NCI-H2196 treated with DMSO at 0.1 percent for 48 hours (cell line): ENCODE measurements around the gene TRIM3.

Experiments used
- DNase-seq: peaks from one replicate; lab custom pipeline; 2025; ENCODE audit not compliant: unreplicated experiment; lab: John Stamatoyannopoulos, UW

The TRIM3 gene

DNA sequence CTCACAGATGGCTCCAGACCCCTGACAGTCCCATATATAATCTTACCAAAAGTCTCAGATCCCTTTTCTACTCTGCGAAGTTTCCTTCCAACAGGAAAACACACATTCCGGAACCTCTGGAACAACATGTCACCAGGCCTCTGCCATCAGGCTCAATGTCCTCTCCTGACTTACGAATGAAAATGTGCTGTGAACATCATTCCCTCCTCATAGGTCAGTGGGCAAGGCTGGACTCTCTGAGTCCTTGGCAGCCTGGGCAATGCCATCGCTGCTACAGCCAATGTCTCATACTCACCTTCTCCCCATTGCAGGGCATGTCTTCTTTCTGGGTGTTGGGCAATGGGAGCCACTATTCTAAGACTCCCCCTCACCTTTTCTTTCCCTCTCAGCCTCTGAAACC lies 31.3 kb downstream of the TRIM3 start:
- no peak for DNase-seq

DNA sequence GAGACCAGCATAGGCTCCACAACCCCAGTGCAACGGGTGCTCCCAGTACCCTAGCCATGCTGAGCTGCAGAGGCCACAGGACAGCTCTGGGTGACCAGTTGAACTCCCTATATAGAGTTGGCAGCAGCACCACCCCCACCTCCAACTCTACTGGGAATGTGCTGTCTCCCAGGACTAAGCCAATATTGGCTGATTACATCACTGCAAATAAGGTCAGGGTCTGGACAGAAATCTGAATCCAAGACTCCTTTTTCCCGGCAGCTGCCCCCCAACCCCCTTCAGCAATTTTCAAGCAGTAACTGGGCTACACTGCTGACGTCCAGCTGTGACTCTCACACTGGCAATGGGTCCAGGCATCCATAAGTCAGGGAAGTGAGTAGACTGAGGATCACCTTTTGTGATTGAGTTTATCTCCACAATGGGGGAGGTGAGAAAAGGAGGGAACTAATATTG lies 32.8 kb downstream of the TRIM3 start, which contains the start of gene HPX:
HPX (minus strand) TSS at position 82 of the 453 bp plus-strand sequence; CDS start at position 58, 24 bp downstream.
- DNase-seq = no peak

DNA sequence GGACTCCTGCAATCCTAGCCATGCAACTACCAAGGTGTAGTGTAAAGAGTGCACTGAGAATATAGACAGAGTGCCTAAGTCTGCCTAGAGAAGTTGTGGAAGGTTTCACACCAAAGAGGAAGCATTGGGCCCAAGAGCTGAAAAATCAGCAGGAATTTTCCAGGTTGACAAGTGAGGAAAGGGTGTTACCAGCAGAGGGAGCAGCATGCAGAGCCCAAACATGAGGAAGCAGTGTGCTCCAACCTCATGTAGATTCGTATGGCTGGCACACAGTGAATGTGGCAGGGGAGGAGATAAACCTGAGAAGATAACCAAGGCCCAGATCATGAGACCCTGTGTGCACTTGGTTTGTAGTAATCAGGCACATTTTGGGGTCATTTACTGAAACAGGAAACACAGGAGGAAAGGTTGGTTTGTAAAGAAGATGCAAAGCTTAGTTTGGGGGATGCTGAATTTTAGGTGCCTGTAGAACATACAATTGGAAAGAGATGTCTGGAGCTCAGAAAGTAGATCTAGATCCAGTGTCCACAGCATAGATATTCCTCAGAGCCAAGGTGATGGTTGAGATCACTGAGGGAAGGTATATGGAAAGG lies 34.7 kb downstream of the TRIM3 start:
- peak; percentile 64 for DNase-seq

DNA sequence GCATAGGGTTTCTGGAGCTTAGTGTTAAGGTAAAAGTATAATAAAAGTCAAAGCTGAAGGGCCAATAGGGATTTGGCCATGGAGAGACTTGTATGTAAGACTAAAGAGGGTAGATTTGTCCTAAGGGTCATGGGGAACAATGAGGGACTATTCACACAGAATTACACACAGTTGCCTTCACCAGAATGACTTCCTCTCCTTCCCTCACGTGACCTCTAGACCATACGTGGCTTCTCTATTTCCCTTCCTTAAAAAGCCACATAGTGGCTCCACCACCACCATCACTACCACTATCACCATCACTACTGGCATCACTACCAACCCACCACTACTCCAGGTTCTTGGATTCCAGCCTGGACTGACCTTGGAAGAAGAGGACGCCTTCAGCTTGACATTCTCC lies 35.7 kb downstream of the TRIM3 start:
- DNase-seq = no peak

DNA sequence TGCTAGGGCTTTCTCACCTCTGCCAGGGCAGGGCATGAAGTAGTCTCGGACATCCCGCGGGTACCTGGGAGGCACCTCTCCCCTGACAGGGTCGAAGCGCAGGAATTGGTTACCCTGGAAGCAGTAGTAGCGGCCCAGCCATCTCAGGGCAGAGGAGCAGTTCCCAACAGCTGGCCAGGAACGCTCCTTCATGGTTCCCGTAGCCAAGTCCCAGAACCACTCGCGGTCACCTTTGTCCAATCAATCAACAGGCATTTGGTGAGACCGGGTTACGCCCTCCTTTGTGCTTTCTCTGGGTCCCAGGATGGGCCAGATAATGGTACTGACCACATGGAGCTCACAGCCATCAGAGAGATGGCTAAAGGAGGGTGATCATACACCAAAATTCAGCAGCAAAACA lies 36.3 kb downstream of the TRIM3 start:
- DNase-seq = no peak

DNA sequence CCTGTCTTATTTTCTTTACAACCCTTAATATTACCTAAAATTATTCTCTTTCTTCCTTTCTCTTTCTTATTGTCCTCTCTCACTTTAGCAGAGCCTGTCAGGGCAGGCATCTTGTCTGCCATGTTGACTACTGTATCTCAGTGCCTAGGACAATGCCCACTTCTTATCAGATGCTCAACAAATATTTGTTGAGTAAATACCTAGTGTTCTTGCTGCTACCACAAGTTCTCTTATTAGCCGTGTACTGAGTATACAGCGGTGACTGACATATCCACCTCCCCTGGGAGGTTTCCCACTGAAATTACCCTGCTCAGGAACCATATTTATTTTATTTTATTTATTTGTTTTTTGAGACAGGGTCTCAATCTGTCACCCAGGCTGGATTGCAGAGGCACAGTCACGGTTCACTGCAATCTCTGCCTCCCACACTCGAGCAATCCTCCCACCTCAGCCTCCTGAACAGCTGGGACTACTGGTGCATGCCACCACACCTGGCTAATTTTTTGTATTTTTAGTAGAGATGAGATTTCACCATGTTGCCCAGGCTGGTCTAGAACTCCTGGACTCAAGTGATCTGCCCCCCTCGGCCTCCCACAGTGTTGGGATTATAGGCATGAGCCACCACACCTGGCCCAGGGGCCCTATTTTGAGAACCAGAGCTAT lies 39.6 kb downstream of the TRIM3 start:
- no peak for DNase-seq

DNA sequence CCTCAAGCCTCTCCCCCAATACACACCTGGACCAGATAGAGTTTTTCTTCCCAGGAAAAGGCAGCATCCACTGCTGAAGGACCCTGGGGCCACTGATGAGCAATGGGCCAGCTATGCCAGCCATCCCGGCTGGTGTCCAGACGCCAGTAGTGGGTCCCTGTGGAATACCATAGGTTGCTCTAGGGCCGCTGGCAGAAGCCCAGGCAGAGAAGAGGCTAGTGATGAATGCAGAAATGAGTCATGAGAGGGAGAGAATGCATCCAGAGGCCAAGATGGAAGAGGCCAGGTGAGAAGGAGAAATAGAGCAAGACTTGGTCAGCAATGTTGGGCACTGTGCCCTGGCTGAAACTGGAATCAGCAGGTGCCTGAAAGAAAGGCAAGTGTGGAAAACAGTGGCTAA lies 41.9 kb downstream of the TRIM3 start:
- peak; percentile 56 for DNase-seq

DNA sequence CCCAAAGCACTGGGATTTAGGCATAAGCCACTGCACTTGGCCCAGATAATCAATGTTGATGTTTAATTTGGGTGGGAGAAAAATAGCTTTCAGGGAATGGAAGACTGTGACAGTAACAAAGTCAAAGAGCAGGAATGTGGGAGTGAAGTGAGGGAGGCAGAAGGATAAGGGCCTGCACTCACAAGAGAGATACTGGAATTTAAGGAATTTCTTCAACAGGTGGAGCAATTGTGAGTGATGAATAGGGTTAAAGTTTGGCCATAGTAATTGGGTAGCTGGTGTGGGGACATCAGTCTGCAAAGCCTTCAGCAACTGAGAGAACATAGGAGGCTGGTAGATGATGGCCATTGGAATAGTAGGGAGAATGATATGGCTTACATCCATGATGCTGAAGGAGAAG lies 46.2 kb downstream of the TRIM3 start:
- no peak for DNase-seq

DNA sequence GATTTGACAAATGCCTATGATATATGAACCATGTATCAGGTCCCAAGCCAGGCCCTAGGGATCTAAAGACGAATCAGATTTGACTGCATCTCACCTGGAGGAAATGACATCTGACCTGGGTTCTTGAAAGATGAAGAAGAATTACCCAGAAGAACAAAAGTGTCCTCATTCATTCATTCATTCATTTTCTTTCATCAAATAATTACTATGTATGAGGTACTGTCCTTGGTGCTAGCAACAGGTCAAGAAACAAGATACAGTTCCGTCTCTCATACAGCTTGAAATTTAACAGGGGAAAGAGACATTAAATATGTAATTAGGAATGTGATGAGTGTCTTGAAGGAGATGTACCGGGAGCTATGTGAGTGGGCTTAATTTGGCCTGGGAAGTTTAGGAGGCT lies 53.1 kb downstream of the TRIM3 start:
- no peak for DNase-seq

DNA sequence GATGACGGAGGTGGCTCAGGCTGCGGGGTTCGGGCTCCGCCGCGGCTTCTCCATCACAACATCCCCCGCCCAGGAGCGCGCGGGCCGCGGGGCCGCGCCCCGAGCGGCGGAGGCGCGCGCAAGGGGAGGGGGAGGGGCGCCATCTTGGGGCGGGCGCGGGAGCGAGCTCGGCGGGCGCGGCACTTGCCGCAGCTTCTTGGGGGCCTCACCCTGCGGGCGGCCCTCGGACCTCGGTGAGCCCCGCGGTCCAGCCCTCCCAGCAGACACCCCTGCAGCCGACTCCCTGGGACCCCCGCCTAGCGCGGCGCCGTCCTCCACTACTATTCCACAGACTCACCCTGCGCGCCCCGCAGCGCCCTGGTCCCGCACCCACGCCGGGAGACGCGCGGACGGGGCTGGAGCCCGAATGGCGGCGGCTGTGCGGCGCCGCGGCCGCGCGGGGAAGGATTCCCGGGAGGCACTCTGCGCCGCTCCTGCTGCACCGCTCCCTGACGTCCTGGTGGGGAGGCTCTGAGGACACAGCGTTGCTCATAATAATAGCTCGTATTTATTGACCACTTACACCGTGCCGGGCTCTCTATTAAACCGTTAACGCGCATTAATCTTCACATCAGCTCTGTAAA lies 54.6 kb downstream of the TRIM3 start, which contains the start of gene APBB1:
APBB1 (minus strand) TSS at position 86 of the 623 bp plus-strand sequence. CDS start 7,747 bp downstream, outside the sequence.
- DNase-seq = peak; percentile 28

DNA sequence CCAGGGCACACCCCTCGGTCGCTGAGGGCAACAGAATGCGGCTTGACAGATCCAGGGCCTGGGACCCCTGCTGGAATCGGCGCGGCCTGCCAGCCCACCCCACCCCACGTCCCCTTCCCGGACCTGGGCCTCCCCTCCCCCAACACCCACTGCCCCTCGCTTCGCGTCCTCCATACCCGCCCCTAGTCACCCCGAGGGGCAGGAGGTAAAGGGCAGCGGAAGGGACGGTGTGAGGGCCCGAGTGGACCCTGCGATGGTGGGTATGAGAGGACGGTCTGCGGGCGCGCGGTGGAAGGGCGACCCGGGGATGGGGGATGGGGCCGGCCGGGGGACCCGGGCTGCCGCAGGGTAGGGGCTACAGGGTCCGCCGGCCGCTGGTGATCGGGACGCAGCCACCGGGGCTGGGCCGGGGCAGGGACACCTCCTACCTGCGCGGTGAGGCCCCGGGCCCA lies 55.2 kb downstream of the TRIM3 start:
- no peak for DNase-seq

DNA sequence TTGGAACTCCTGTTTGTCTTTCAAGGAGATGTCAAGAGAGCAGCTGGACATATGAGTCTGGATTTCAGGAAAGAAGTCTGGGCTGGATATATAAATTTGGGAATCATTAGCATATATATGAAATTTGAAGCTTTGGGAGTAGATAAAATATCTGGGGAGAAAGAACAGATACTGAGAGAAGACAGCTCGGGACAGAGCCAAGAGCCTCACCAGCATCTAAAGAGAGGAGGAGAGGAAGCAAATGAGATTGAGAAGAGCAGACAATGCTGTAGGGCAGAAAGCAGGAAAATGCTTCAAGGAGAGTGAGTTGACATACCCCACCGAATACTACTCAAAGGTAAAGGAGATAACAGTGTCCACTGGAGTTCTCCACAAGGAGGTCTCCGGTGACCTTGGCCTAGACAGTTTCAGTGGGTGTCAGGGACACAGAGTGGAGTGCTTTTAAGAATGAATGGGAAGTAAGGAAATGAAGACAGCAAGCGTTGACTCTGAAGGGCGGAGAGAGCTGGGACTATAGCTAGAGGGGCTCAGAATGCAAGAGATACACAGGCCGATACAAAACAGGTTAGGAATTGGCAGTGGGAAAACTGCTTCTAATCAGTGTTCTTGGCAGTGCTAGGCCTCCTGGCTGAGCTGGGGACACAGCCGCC lies 55.7 kb downstream of the TRIM3 start:
- no peak for DNase-seq

DNA sequence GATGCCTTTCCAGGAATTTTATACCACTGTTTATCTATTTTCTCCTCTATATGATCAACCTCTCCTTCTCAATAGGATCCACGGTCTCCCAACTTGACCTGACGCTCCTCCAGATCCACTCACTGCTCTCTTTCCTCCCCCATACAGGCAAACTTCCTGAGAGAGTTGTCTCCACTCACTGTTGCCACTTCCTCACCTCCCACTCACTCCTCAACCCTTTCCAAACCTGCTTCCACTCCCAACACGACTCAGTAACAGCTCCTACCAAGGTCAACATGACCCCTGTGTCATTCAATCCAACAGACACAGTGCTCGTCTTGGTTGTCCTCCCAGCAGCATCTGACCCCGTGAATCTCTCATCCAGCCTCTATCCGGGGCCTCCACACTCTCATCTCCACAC lies 57.9 kb downstream of the TRIM3 start:
- DNase-seq = no peak

DNA sequence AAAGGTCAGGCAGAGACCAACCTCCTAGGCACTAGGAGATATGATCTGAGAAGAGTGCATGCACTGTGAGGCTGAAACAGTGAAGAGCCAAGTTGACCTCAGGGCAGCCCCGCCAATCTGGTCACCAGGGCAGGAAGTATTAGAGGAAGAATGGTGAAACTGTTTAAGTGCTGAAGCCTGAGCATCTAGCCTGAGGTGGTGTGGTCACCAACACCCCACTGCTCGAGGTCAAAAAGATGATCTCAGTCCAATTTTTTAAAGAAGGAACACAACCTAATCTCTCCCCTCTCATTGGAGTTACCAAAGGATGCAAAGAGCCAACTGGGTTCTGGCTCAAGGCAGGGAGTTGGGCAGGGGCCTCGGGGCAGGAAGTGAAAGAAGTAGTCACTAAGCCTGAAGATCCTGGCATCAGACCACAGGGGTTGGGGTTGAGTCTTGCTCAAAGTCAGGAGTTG lies 58.8 kb downstream of the TRIM3 start:
- no peak for DNase-seq

DNA sequence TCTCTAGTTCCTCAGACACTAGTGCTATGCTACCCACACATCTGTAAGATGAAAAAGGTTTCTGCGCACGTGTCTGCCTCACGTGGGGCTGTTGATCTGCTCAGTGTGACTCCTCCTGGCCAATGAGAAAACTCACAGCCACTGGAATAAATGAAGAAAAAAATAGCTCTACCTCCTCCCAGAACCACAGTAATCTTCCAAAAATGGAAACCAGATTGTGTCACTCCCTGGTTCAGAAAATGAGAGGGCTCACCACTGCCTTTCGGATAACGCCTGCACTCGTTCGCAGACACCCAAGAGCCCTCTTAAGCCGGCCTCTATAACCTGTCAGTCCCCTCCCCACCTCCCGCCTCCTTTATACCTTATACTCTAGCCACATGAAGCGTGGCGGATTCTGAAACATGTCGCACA lies 59.9 kb downstream of the TRIM3 start:
- no peak for DNase-seq

DNA sequence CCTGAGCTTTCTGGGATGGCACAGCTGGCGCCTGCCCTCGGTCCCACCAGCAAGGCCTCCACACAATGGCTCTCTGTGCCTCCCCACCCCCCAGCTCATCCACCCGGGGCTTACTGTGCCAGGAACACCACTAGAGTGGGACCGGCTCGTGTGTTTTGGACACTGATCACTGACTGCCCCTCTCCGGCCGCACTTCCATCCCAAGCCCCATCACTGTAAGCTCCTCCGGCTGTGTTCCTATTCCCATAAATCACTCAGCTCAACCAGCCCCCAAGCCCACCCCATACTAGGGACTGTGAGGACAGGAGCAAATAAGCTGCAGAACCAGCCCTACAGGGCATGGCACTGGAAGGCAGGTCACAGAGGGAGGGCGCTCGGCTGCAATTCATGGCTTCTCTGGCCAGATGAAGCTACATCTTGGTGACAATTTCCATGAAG lies 62.1 kb downstream of the TRIM3 start:
- no peak for DNase-seq

DNA sequence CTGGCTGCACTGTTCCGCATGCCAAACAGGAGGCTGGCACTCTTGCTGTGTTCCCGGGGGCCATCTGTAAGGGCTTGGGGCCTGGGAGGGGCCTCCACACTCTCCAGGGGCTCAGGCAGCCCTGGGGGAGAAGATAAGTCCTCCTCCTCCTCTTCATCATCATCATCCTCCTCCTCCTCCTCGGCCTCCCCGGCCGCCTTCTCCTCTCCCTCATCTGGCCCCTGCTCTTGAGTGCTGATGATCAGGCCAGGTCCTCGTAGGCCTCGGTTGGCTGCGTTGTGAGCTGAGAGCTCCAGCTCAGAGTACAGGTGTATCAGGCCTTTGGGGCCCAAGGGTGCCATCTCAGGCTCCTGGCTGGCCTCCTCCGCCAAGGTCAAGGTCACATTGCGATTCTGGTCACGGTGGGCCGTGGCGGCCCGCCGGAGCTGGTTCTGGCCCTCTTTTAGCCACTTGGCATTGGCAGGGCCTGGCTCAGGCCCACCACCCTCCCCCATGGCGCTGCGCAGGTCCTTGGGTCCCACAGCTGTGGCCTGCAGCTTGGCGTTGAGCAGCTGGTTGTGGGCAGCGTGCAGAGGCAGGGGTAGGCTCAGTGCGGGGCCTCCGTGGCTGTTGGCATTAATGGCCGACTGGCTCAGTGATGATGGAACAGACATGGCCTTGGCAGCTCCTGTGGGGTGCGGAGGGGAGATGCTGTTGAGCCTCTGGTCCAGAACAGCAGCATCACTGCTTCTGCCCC lies 62.9 kb downstream of the TRIM3 start:
- DNase-seq = no peak

DNA sequence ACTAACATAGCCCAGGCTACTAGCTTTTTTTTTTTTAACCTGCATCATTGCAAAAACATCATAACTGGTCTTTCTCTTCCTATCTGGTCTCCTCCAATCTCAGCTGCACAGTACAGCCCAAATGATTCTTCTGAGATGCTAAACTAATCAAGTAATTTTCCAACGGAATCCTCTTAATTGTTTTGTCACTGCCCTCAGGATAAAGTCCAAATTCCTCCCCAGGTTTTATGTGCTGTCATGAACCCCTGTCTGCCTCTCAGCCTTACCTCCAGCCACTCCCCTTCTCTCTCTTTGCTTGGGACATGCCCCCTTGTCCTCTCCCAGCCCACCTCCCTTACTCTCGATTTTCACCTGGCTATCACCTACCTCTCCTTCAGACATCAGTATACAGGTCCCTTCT lies 67.4 kb downstream of the TRIM3 start:
- DNase-seq = no peak

DNA sequence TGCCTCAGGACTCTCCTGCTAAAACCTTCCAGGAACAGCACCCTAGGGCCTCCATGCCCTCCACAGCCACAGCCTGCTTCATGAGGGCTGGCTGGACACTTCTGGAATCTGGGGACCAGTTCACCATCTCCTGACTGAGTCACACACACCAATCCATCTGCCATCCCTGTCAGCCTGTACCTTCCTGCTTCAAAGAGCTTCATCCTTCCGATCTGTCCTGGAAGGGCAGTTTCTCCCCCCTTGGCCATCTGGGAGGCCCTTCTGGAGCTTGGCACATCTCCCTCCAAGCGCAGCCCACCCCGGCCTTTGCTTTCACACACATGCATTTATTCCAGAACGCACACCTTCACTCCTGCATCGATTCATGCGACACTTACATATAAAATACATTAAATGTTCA lies 67.9 kb downstream of the TRIM3 start:
- no peak for DNase-seq

DNA sequence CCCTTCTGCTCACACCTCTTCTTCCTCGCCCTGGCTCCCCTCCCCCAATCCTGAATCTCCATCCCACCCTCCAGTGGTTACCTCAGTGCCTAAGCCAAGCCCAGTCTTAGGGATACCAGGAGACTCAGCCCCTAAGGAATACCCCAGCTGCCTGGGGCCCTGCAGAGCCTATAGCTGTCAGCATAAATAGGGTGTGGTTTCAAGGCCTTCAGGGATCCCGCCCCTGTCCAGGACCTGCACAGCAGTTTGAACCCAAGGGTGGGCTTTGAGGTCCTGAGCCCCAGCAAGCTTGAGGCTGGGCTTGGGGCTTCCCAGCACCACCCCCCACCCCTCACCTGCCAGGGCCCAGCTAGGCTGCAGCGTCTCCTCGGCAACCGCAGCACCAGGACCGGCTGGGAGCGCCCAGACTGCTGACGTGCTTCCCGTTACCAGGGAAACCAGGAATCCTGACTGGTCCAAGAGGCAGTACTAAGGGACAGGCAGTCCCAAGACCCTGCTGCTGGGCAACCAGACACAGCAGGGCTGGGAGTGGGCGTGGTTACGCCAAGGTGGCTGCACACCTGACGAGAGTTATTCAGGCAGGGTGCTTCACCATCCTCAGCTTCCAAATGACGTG lies 68.6 kb downstream of the TRIM3 start:
- no peak for DNase-seq
